ENCODE results near the gene BMP6.

Gene BMP6

GRCh38 chr6:7747901-7748504, 22.1 kb downstream of the BMP6 start:
- no peak for DNase-seq (ENCODE audit: low spot score)

DNA sequence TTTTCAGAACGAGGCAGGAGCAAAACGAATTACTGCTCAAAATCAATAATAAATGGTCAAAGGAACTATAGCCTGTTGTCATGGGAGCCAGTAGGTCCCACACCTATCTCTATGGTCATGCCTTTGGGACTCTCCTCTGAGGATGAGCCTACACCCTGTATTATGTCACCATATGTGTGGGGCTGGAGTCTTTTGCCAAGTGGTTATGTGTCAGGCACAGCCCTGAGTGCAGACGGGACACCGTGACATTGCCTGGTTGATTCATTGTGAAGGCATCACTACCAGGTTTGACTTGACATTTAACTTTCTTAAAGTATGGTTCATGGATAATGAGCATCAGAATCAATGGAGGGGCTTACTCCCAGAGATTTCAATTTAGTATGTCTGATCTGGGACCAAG, 23.6 kb downstream of the BMP6 start:
- no peak for DNase-seq (ENCODE audit: low spot score)

GRCh38 chr6:7750197-7750596, 24.3 kb downstream of the BMP6 start:
- no peak for DNase-seq (ENCODE audit: low spot score)

DNA sequence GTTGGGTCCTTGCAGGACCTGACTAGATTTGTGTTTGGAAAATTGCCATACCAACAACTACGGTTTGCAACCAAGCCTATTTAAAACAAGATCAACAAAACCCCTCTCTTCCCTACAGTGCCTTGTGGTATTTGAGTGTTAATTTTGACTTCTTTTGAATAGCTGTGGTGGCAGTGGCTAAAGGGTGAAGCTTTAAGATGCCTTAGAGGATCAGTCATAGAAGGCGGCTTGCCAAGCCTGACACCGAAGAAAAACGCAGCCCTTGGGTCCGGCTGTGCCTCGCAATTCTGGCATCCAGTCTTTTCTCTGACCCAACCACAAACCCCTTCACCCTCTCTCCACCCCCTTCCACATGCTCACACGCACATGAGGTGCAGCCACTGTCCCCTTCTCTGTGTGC, 32.6 kb downstream of the BMP6 start:
- DNase-seq (ENCODE audit: low spot score): no peak

GRCh38 chr6:7759320-7759719, 33.4 kb downstream of the BMP6 start:
- no peak for DNase-seq (ENCODE audit: low spot score)

DNA sequence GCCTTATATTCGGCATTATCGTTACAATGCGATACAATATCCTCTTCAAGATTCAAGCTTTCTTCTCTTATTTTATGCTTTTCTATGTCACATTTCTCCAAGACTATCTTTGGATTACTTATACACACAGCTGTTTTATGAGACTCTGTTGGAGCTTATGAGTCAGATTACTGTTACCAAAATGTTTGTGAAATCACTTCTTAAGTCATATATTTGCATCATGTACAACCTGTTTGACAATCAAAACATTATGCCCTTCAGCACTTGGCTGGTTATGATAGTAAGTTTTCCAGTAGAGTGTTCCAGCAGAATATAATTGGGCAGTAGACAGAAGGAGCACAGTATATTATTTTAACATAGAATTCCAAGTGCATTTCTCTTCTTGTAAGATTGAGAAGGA, 35.2 kb downstream of the BMP6 start:
- DNase-seq (ENCODE audit: low spot score): no peak

DNA sequence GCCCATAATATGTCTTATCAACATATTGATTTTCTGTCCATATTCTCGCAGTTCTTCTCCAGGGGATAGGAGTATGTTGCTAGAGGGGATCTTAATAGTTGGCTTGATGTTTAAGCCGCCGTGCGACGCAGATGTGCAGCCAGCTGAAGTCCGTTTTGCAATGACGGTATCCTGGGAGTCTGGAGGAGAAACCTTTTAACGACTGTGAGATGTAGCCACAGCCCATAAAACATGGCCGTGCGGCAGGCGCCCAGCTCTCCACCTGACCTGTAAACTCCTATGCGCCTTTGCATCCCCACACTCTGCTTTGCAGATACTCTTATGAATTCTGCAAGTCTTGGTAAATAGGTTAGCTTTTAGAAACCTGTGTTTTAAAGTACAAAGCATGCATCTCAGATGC, 36.9 kb downstream of the BMP6 start:
- DNase-seq (ENCODE audit: low spot score): no peak

- no peak for DNase-seq (ENCODE audit: low spot score)
Measured at GRCh38 chr6:7763881-7764280, 38.0 kb downstream of the BMP6 start.

DNA sequence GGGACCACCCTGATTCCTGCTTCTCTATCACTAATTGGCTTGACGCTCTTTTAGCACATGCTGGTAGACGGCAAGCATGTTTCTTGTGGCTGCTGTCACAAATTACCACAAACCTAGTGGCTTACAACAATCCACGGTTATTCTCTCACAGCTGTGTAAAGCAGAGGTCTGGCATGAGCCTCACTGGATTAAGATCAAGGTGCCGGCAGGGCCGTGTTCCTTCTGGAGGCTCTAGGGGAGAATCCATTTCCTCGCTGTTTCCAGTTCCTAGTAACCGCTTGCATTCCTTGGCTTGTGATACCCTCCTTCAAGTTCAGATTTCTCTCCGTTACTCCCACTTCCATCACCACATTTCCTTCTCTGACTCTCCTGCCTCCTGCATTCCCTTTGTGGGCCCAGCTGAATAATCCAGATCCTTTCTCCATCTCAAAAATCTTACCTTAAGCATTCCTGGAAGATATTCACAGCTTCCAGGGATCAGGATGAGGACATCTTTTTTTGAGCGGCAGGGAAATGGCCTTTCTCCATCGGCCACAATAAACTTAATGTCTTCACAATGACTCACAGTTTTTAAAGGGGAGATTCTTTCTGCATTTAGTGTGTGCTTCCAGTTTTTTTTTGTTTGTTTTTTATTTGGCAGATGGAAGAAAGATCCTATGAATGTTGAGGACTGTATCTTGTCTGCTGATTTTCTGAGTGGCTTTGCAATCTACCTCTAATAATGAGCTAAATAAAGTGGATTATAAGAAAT, 39.9 kb downstream of the BMP6 start:
- no peak for DNase-seq (ENCODE audit: low spot score)

DNA sequence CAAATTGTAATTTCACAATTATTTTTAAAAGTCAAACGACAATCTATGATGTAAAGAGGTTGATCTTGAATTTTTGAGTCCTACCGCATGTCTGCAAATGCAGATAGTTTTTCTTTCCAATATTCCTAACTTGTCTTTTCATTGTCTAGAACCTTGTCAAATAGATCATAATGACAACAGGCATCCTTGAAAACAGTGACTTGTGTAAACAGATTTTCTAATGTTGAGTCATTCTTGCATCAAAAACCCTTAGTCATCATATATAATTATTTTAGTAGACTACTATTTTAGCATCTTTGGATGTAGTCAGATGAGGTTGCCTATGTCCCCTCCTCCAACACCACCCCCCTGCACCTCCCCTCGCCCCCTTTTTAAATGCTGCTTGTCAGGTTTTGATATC, 43.8 kb downstream of the BMP6 start:
- no peak for DNase-seq (ENCODE audit: low spot score)

DNA sequence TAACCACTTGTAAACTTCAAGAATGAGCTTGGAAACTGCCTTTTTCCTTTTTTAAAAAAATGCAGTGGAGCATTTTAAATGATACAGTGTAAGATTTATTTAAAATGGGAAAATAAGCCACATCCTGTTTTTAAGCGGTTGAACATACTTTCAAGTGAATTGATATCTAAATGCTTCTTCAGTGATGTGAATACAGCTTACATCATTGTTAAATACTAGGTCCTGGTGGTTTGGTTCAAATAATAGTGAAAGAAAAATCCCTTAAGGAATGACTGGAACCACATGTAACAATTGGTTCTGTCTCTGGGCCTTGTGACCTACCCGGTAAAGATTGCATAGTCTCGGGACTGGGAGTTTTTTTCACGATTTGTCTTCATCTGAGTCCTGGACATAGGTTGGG, 44.2 kb downstream of the BMP6 start:
- DNase-seq (ENCODE audit: low spot score): no peak

DNA sequence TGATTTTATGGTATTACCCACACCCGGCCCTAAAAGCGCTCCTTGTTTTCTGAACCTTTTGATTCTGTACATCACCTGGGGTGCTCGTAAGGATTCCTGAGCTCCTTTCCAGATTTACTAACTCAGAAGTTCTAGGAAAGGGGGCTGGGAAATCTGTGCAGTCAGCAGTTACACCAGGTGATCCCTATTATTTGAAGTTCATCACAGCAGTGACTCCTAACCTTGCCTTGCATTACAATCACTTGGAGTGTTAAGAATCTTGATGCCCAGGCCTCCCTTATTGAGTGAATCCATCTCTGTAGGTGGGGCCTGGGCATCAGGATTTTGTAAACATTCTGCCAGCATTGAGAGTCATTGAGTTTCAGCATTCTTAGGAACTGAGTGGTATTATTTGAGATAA, 44.7 kb downstream of the BMP6 start:
- peak; percentile 33 for DNase-seq (ENCODE audit: low spot score)

DNA sequence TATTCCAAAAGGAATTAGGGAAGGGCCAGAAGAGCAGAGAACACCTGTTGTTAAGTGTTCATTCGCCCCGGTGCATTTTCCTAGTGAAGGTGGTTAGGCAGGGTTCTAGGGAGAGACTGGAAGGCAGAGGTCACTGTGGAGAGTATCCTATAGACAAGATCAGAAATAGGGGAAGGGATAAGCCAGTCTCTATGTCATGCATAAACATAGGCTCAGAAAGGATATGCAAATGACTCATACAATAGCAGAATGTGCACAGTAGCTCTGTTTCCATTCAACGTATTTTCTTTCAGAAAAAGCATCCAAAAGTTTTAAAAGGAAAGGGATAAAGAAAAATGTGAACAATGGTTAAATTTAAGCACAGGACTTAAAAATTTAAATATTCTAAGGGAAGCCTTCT, 47.4 kb downstream of the BMP6 start:
- no peak for DNase-seq (ENCODE audit: low spot score)

DNA sequence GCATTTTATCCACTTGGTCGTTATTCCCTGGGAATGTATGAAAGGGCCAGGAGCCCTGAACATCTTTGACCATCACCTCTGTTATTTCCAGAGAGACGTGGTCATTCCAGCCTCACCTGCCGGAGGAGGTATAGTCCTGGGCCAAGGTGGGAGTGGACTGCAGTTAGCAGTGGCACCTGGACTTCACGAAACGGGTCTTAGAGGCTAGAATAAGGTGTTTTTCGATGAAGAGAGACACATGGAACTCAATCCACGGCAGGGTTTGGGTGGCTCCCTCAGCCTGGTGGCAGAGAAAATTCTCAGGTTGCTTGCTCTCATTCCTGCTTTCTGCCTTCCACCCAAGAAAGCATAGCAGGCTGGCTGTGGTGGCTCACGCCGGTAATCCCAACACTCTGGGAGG, 48.0 kb downstream of the BMP6 start:
- no peak for DNase-seq (ENCODE audit: low spot score)

- DNase-seq (ENCODE audit: low spot score): no peak
Measured at GRCh38 chr6:7776509-7776908, 50.6 kb downstream of the BMP6 start.

DNA sequence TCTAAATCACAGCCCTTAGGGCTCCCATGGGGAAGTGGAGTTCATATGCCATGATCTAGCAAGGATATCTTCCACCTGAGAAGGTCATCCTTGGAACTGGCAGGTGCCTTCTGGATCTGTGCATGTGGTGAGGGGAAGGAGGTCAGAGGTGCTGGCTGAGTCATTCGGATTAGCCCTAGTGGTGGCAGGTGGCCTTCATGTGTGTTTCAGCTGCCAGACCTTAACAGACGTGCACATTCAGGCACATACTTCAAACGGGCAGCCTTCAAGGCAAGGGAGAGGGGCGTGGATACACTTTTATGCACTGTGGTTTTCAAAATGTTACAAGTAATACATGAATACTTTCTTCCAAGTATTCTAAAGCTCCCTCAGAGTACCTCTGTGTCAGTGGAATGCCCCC, 51.2 kb downstream of the BMP6 start:
- no peak for DNase-seq (ENCODE audit: low spot score)

GRCh38 chr6:7781240-7781639, 55.3 kb downstream of the BMP6 start:
- no peak for DNase-seq (ENCODE audit: low spot score)

- DNase-seq (ENCODE audit: low spot score): no peak
Measured at GRCh38 chr6:7784248-7784647, 58.3 kb downstream of the BMP6 start.

GRCh38 chr6:7784706-7785105, 58.8 kb downstream of the BMP6 start:
- no peak for DNase-seq (ENCODE audit: low spot score)

DNA sequence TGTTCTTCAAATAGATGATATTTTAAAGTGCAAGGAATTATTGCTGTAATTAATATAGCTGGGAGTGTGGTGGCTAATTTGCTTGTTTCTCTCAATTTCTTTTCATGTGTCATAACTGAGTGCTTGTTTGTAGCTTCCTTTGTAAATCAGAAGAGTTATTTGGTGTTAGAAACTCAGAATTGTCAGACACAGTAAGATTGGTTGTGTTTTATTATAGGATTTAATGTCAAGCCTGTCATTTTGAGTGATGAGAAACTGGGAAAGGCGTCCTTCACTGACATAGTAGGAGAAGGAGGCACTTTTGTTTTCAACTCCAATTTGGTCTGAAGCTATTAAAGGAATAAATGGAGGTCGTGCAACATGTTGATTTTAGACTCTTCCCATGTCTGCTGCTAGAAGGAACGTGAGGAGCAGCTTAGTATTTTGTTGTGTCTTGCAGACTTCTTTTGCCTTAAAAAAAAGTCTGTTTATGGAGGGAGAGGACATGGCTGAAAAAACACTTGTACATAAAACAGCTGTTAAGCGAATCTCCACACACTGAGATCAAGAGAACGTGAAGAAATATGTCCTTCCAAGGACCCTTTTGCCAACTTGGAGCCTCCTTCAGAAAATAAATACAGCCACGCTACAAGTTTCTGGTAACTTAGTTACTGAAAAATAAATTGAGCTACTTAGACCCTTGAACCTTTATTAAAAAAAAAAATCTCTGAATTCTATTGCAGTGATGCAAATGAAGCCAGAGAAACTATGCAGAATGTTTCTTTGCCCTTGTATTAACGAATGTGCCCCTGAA, 59.5 kb downstream of the BMP6 start:
- DNase-seq (ENCODE audit: low spot score): no peak

- DNase-seq (ENCODE audit: low spot score): no peak
Measured at GRCh38 chr6:7786214-7786661, 60.3 kb downstream of the BMP6 start.

DNA sequence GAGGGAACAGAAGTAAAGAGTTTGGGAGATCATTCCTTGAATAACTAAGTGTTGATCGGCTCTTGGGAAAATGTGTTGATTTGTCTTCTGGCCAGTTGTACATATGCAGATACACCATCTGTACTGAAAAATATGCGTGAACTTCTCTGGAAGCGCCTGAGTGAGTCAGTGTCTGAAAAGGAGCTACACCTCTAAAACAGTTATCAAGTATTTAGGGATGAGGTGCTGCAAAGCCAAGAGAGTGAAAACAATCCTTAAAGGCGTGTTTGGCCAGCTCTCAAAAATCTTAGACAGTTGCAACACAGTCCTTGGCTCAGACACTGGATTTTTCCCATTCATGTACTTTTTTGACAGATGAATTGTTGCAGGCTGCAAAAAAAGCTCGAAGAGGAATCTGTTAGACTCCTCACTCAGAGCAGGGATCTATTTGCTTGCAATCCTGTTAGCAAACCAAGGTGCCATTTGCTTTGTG, 61.3 kb downstream of the BMP6 start:
- DNase-seq (ENCODE audit: low spot score): no peak

DNA sequence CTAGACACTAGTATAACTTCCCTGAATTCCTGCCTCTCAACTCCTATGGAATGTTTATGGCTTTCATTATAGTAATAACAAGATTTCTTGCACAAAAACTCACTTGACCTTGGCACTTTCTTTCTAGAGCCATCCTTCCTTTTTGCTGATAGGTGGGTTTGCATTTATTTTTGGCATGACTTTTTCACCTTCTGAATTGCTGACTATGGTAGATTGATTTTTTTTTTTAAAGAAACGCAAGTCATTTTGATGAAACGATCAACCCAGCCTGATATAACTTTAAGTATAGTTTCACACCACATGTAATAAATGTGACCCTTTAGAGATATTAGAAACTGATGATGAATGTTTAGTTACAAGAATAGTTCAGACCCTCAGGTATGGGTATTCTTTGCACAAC, 61.8 kb downstream of the BMP6 start:
- DNase-seq (ENCODE audit: low spot score): no peak

Measured in iPS-NIHi11 (cell line).